ENCODE data around the gene LSG1. TPM values are rescaled to one million over a fixed set of nuclear protein-coding genes. Genes with fewer than 3 reads are reported as not detected.

Gene LSG1
- total and polyA plus RNA-seq, 2 experiments from 2014 or later = 26.9 to 36.5 TPM

- Histone ChIP-seq H3K9me3 (ENCODE audit: low read depth) (no peaks in the 10 kb centered on the region), H3K27me3 (replicated peaks; ENCODE audit: insufficient read depth) (no peaks in the 10 kb centered on the region), H3K4me2 (ENCODE audit: unreplicated experiment) (no peak overlapping the region), H2AFZ (no peak overlapping the region), H3K9me2 (ENCODE audit: insufficient read depth) (no peaks in the 10 kb centered on the region), H3K4me1 (ENCODE audit: insufficient read depth) (no peaks in the 10 kb centered on the region), H3K36me3 (ENCODE audit: low read depth) (peaks cover 26% of the 10 kb centered on the region; the same call in 1 of the 2 replicates), H3K9ac (no peak overlapping the region), H3K79me2 (ENCODE audit: insufficient read depth) (peaks cover 8% of the 10 kb centered on the region; the same call in 1 of the 2 replicates), H4K20me1 (ENCODE audit: insufficient read depth) (no peaks in the 10 kb centered on the region), H3F3A (ENCODE audit: insufficient read depth) (no peaks in the 10 kb centered on the region), H3K4me3 (no peak overlapping the region), H3K27ac (no peak overlapping the region)
- peak; percentile 9 for DNase-seq
- WGBS, 2 experiments (ENCODE audit: low coverage in 1 of 2, low lambda C conversion rate in 2 of 2, missing lambda C conversion rate in 2 of 2) = 67 to 77% methylated on average over 7 of the region's 7 CpGs
- TF ChIP-seq EZH2phosphoT487 (IDR thresholded peaks at IDR 0.05; ENCODE audit: insufficient read depth, low read depth) (no peak), EZH2 (IDR thresholded peaks at IDR 0.05; ENCODE audit: insufficient read depth, poor library complexity, severe bottlenecking) (no peak)
- in situ Hi-C loops (cut with MboI) = no loop called here
Observed at GRCh38 chr3:194659778-194660177, 12.2 kb downstream of the LSG1 start.

GRCh38 chr3:194658477-194659242 lies 13.3 kb downstream of the LSG1 start:
- H3K27ac ChIP-seq = no peak overlapping the region
- no peaks in the 10 kb centered on the region for H4K20me1 ChIP-seq (ENCODE audit: insufficient read depth)
- peaks cover 8% of the 10 kb centered on the region; the same call in 1 of the 2 replicates for H3K79me2 ChIP-seq (ENCODE audit: insufficient read depth)
- H3K27me3 ChIP-seq (replicated peaks; ENCODE audit: insufficient read depth) = no peaks in the 10 kb centered on the region
- in situ Hi-C loops (cut with MboI) = no loop called here
- H3K36me3 ChIP-seq (ENCODE audit: low read depth) = peaks cover 30% of the 10 kb centered on the region; the same call in 1 of the 2 replicates
- H3K4me3 ChIP-seq = no peak overlapping the region
- no peaks in the 10 kb centered on the region for H3K9me3 ChIP-seq (ENCODE audit: low read depth)
- no peak overlapping the region for H3K4me2 ChIP-seq (ENCODE audit: unreplicated experiment)
- TF ChIP-seq EZH2 (IDR thresholded peaks at IDR 0.05; ENCODE audit: insufficient read depth, poor library complexity, severe bottlenecking) = no peak
- H3F3A ChIP-seq (ENCODE audit: insufficient read depth) = no peaks in the 10 kb centered on the region
- H3K9me2 ChIP-seq (ENCODE audit: insufficient read depth) = no peaks in the 10 kb centered on the region
- no peak overlapping the region for H2AFZ ChIP-seq
- no peak overlapping the region for H3K9ac ChIP-seq
- DNase-seq = no peak
- WGBS, 2 experiments (ENCODE audit: low coverage in 1 of 2, low lambda C conversion rate in 2 of 2, missing lambda C conversion rate in 2 of 2) = 86 to 91% methylated on average over 5 of the region's 5 CpGs
- no peaks in the 10 kb centered on the region for H3K4me1 ChIP-seq (ENCODE audit: insufficient read depth)

GRCh38 chr3:194657439-194657838 lies 14.6 kb downstream of the LSG1 start:
- DNase-seq = no peak
- Histone ChIP-seq H3K27ac (no peak overlapping the region), H3K4me2 (ENCODE audit: unreplicated experiment) (no peak overlapping the region), H3K36me3 (ENCODE audit: low read depth) (peaks cover 36% of the 10 kb centered on the region; the same call in 1 of the 2 replicates), H3K79me2 (ENCODE audit: insufficient read depth) (peaks cover 4% of the 10 kb centered on the region; the same call in 1 of the 2 replicates), H4K20me1 (ENCODE audit: insufficient read depth) (no peaks in the 10 kb centered on the region), H3F3A (ENCODE audit: insufficient read depth) (no peaks in the 10 kb centered on the region), H2AFZ (no peak overlapping the region), H3K4me1 (ENCODE audit: insufficient read depth) (no peaks in the 10 kb centered on the region), H3K27me3 (replicated peaks; ENCODE audit: insufficient read depth) (no peaks in the 10 kb centered on the region), H3K4me3 (no peak overlapping the region), H3K9me3 (ENCODE audit: low read depth) (no peaks in the 10 kb centered on the region), H3K9me2 (ENCODE audit: insufficient read depth) (no peaks in the 10 kb centered on the region), H3K9ac (no peak overlapping the region)
- WGBS, 2 experiments (ENCODE audit: low coverage in 1 of 2, low lambda C conversion rate in 2 of 2, missing lambda C conversion rate in 2 of 2) = 89 to 94% methylated on average over 7 of the region's 7 CpGs
- in situ Hi-C loops (cut with MboI) = no loop called here
- no peak for TF ChIP-seq EZH2 (IDR thresholded peaks at IDR 0.05; ENCODE audit: insufficient read depth, poor library complexity, severe bottlenecking)
- TF ChIP-seq EZH2phosphoT487 (IDR thresholded peaks at IDR 0.05; ENCODE audit: insufficient read depth, low read depth) = no peak

DNA sequence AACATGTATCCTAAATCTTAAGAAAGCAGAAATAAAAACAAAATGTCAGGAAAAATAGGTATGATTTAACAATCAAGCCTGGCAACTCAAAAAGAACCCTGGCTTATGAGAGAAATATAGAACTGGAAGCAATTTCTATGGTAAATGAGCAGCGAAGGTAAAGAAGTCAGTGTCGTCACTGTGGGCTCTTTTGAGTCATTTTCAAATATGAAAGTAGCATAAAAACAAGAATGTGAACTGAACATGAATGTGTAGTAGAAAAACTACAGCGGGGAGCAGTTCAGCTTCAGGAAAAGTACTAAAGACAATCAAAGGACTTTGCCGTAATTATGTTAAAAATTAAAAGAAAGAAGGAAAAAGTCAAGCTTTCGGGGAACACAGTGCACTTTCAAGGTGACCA lies 17.5 kb downstream of the LSG1 start:
- Histone ChIP-seq H3K36me3 (ENCODE audit: low read depth) (peaks cover 52% of the 10 kb centered on the region), H3K9ac (no peak overlapping the region), H3K4me1 (ENCODE audit: insufficient read depth) (no peaks in the 10 kb centered on the region), H2AFZ (no peak overlapping the region), H3K4me2 (ENCODE audit: unreplicated experiment) (no peak overlapping the region), H4K20me1 (ENCODE audit: insufficient read depth) (no peaks in the 10 kb centered on the region), H3K4me3 (no peak overlapping the region), H3K27me3 (replicated peaks; ENCODE audit: insufficient read depth) (no peaks in the 10 kb centered on the region), H3K27ac (no peak overlapping the region), H3K9me3 (ENCODE audit: low read depth) (no peaks in the 10 kb centered on the region), H3K9me2 (ENCODE audit: insufficient read depth) (no peaks in the 10 kb centered on the region), H3F3A (ENCODE audit: insufficient read depth) (no peaks in the 10 kb centered on the region), H3K79me2 (ENCODE audit: insufficient read depth) (peaks cover 4% of the 10 kb centered on the region; the same call in 1 of the 2 replicates)
- in situ Hi-C loops (cut with MboI) = no loop called here
- TF ChIP-seq EZH2 (IDR thresholded peaks at IDR 0.05; ENCODE audit: insufficient read depth, poor library complexity, severe bottlenecking) (no peak), EZH2phosphoT487 (IDR thresholded peaks at IDR 0.05; ENCODE audit: insufficient read depth, low read depth) (no peak)
- 56 to 72% methylated on average over 5 of the region's 5 CpGs for WGBS, 2 experiments (ENCODE audit: low coverage in 1 of 2, low lambda C conversion rate in 2 of 2, missing lambda C conversion rate in 2 of 2)
- peak; percentile 29 for DNase-seq

Data from GM23248 (cell line).